Esophagus squamous epithelium (tissue), 5 donors: ENCODE measurements around the gene C20orf173. TPM values are rescaled to one million over a fixed set of nuclear protein-coding genes. Genes with fewer than 3 reads are reported as not detected.

Source experiments
- DNase-seq: peaks from one replicate; lab custom pipeline; 2025; lab: John Stamatoyannopoulos, UW
- H3K27ac ChIP-seq, 4 donors: fragments of 200-600 bp; sonication (generic); one replicate each; pipeline ENCODE4 v1.5.1; 2016 to 2019; ENCODE audit warnings: mild to moderate bottlenecking in 1 of 4
- H3K27me3 ChIP-seq, 4 donors: fragments of 200-600 bp; sonication (generic); 1 replicate in 3 of 4; 2 replicates in 1 of 4; pipeline versions ENCODE4 v1.5.1 to v1.6.0; 2017 to 2021; ENCODE audit warnings: antibody characterized with exemption in 1 of 4
- H3K36me3 ChIP-seq, 3 donors: fragments of 200-600 bp; sonication (generic); one replicate each; pipeline ENCODE4 v1.5.1; 2016 to 2019
- H3K4me1 ChIP-seq, 3 donors: fragments of 200-600 bp; sonication (generic); one replicate each; pipeline ENCODE4 v1.5.1; 2017 to 2019
- H3K4me3 ChIP-seq, 4 donors: fragments of 200-600 bp; sonication (generic); 1 replicate in 3 of 4; 2 replicates in 1 of 4; pipeline ENCODE4 v1.5.1; 2016 to 2019; ENCODE audit warnings: mild to moderate bottlenecking in 2 of 4, moderate library complexity in 1 of 4
- H3K9me3 ChIP-seq, 3 donors: fragments of 200-600 bp; sonication (generic); one replicate each; pipeline ENCODE4 v1.5.1; 2016 to 2019
- CTCF ChIP-seq, 6 experiments: fragments of 450-650 bp in 4 of 6; fragments of 200-600 bp in 2 of 6; sonication (generic) in 2 of 6; IDR thresholded peaks; one replicate each; pipeline ENCODE4 v1.5.1; 2016 to 2019; ENCODE audit warnings: antibody characterized with exemption in 6 of 6, mild to moderate bottlenecking in 4 of 6, moderate library complexity in 4 of 6
- POLR2A ChIP-seq, 4 donors: fragments of 450-650 bp; IDR thresholded peaks; one replicate each; pipeline ENCODE4 v1.6.1; 2017; ENCODE audit warnings: antibody characterized with exemption in 4 of 4, mild to moderate bottlenecking in 4 of 4, moderate library complexity in 3 of 4
- WGBS, 2 donors: methylation state at CpG; one replicate each; pipeline ENCODE4 v1.1.5; 2018; 5-methylcytosine and 5-hydroxymethylcytosine counted together
- intact Hi-C: fragments of 100-400 bp; cut with DNase I; formaldehyde crosslinking; loops from one replicate; pipeline ENCODE4 v1.15.0; 2022
- total RNA-seq, 4 donors: library from RNA; depleted of rRNA; stranded (reverse); fragments of >200 nt; gene quantifications; one replicate each; pipeline ENCODE4 v1.1.0, GENCODE V29; 2016
- donor health status: DM: yes; HTN: yes; CAD: no.

C20orf173 gene
- total RNA-seq, 4 donors from 2014 or later, result not detected

GRCh38 chr20:35489717-35490116 is 39.7 kb downstream of the C20orf173 start:
- no peak for DNase-seq
- Histone ChIP-seq H3K4me3 (no peak overlapping the region), H3K27me3 (no peaks in the 10 kb centered on the region), H3K9me3 (no peaks in the 10 kb centered on the region), H3K27ac (no peak overlapping the region), H3K4me1 (no peaks in the 10 kb centered on the region), H3K36me3 (peaks cover 22 to 96% (median 31%) of the 10 kb centered on the region in 3 donors)
- no peak for TF ChIP-seq POLR2A (IDR thresholded peaks at IDR 0.05)
- no peak for TF ChIP-seq CTCF (IDR thresholded peaks at IDR 0.05)
- WGBS, 2 donors, result 93 to 100% methylated on average over 3 to 5 of the region's 5 CpGs
- intact Hi-C loops, result no loop called here

DNA sequence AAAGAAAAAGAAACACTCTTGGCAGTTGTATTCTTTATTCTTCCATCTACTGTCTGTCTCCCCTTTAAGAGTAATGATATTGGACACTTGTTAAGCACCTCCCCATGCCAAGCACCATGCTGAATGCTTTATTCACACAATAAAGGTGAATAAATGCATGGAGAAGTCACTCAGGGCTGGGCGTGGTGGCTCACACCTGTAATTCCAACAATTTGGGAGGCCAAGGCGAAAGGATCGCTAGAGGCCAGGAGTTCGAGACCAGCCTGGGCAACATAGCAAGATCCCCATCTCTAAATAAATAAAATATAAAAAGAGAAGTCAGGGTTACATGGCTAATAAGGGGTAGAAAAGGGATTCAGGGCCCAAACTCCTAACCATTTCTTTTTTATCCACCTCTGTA is 42.0 kb downstream of the C20orf173 start:
- WGBS, 2 donors, result 94 to 97% methylated on average over 4 of the region's 4 CpGs
- Histone ChIP-seq H3K27ac (no peak overlapping the region), H3K4me3 (no peak overlapping the region), H3K36me3 (peaks cover 6 to 96% (median 16%) of the 10 kb centered on the region in 3 donors), H3K9me3 (no peaks in the 10 kb centered on the region), H3K27me3 (no peaks in the 10 kb centered on the region), H3K4me1 (no peaks in the 10 kb centered on the region)
- TF ChIP-seq POLR2A (IDR thresholded peaks at IDR 0.05) (no peak), CTCF (IDR thresholded peaks at IDR 0.05) (no peak)
- intact Hi-C loops, result no loop called here
- DNase-seq, result no peak

- no peak for DNase-seq
- intact Hi-C loops, result no loop called here
- 91 to 95% methylated on average over 4 to 5 of the region's 5 CpGs for WGBS, 2 donors
- Histone ChIP-seq H3K9me3 (no peaks in the 10 kb centered on the region), H3K27ac (no peak overlapping the region), H3K4me3 (no peak overlapping the region), H3K4me1 (no peaks in the 10 kb centered on the region), H3K27me3 (no peaks in the 10 kb centered on the region), H3K36me3 (peaks cover 14 to 100% (median 24%) of the 10 kb centered on the region in 3 donors)
- TF ChIP-seq CTCF (IDR thresholded peaks at IDR 0.05) (no peak), POLR2A (IDR thresholded peaks at IDR 0.05) (no peak)
Observed at GRCh38 chr20:35479798-35480197, 49.7 kb downstream of the C20orf173 start.

- intact Hi-C loops, result no loop called here
- no peak for DNase-seq
- H3K9me3 ChIP-seq, result no peaks in the 10 kb centered on the region
- no peak overlapping the region for H3K27ac ChIP-seq
- TF ChIP-seq CTCF (IDR thresholded peaks at IDR 0.05), result no peak
- no peak for TF ChIP-seq POLR2A (IDR thresholded peaks at IDR 0.05)
- H3K27me3 ChIP-seq, result no peaks in the 10 kb centered on the region
- WGBS, 2 donors, result 76 to 89% methylated on average over 9 to 11 of the region's 16 CpGs
- no peak overlapping the region for H3K4me3 ChIP-seq
- no peaks in the 10 kb centered on the region for H3K4me1 ChIP-seq
- peaks cover 17 to 100% (median 25%) of the 10 kb centered on the region in 3 donors for H3K36me3 ChIP-seq
Observed at GRCh38 chr20:35478804-35479472, 50.5 kb downstream of the C20orf173 start.

Other genes starting within 250 kb of the C20orf173 start
- 100 to 1,000 TPM; 176 to 240 (median 198) TPM for gene EIF6, start 244.9 kb downstream of the C20orf173 start, total RNA-seq
- 10 to 100 TPM; 29.5 to 55.3 (median 38.2) TPM for gene FAM83C, start 237.2 kb downstream of the C20orf173 start, total RNA-seq
- 10 to 100 TPM; 13.2 to 28.2 (median 23.0) TPM for gene UQCC1, start 117.7 kb downstream of the C20orf173 start, total RNA-seq
- gene GDF5, start 91.4 kb downstream of the C20orf173 start, total RNA-seq, result under 1 TPM in 1 of 4 donors, not detected in 3; 0.38 TPM
- gene CEP250, start 74.1 kb downstream of the C20orf173 start, total RNA-seq, result 10 to 100 TPM; 10.6 to 22.7 (median 16.6) TPM
- gene ERGIC3, start 12.4 kb upstream of the C20orf173 start, total RNA-seq, result 100 to 1,000 TPM; 121 to 260 (median 189) TPM
- 1 to 10 TPM in 2 of 4 donors, under 1 TPM in 2; 0.44 to 4.8 (median 2.6) TPM for gene SPAG4, start 86.2 kb upstream of the C20orf173 start, total RNA-seq
- 10 to 100 TPM; 47.3 to 98.2 (median 75.9) TPM for gene CPNE1, start 135.2 kb upstream of the C20orf173 start, total RNA-seq
- 10 to 100 TPM; 14.2 to 35.5 (median 30.0) TPM for gene RBM12, start 135.2 kb upstream of the C20orf173 start, total RNA-seq
- gene NFS1, start 169.7 kb upstream of the C20orf173 start, total RNA-seq, result 10 to 100 TPM; 16.4 to 39.9 (median 24.2) TPM
- 100 to 1,000 TPM; 178 to 290 (median 228) TPM for gene ROMO1, start 169.8 kb upstream of the C20orf173 start, total RNA-seq
- 100 to 1,000 TPM; 149 to 326 (median 182) TPM for gene RBM39, start 212.6 kb upstream of the C20orf173 start, total RNA-seq
- 10 to 100 TPM; 13.6 to 33.2 (median 16.6) TPM for gene PHF20, start 242.4 kb upstream of the C20orf173 start, total RNA-seq